CD4-positive, alpha-beta T cell (primary cell): ENCODE results near the gene PLA2G4B. TPM values are rescaled to one million over a fixed set of nuclear protein-coding genes. Genes with fewer than 3 reads are reported as not detected.
A peak's percentile ranks its signal among the peaks of the same experiment; 100 is the strongest.

Experiments used
- ATAC-seq: fragments of 200-7000 bp; cut with Tn5 transposase; one replicate; pipeline ENCODE4 v1.10.0; 2022; ENCODE audit warnings: mild to moderate bottlenecking; ENCODE audit not compliant: poor library complexity
- CTCF ChIA-PET: fragments of 350-600 bp; sonication (Branson Sonifier 250); formaldehyde crosslinking; loops from one replicate; lab custom pipeline; 2021; ENCODE audit warnings: antibody characterized with exemption, inconsistent platforms; lab: Charles Lee
- POLR2A ChIA-PET: fragments of 350-600 bp; sonication (Branson Sonifier 250); formaldehyde crosslinking; loops from one replicate; lab custom pipeline; 2021; ENCODE audit warnings: antibody characterized with exemption, inconsistent platforms; lab: Charles Lee
- DNase-seq, 14 experiments: peaks; one replicate each; pipeline ENCODE4 v3.0.0-alpha.2; 2013 to 2020; ENCODE audit warnings: mixed read lengths in 2 of 14
- H3K27ac ChIP-seq, 2 donors: one replicate each; pipeline versions ENCODE4 v1.5.1 to v1.7.0; 2013; ENCODE audit warnings: low read length in 2 of 2, low read depth in 1 of 2, mild to moderate bottlenecking in 1 of 2
- H3K27me3 ChIP-seq, 2 experiments: 1 replicate in 1 of 2; 2 replicates in 1 of 2; pipeline versions ENCODE4 v1.6.1 to v1.7.0; 2013; ENCODE audit warnings: low read length in 2 of 2, control low read depth in 1 of 2, mild to moderate bottlenecking in 1 of 2, moderate library complexity in 1 of 2; ENCODE audit not compliant: insufficient read depth in 2 of 2, control insufficient read depth in 1 of 2
- H3K36me3 ChIP-seq: one replicate; pipeline ENCODE4 v1.6.1; 2013; ENCODE audit warnings: low read length, control low read depth; ENCODE audit not compliant: insufficient read depth
- H3K4me1 ChIP-seq: one replicate; pipeline ENCODE4 v1.6.1; 2013; ENCODE audit warnings: low read length, control low read depth; ENCODE audit not compliant: insufficient read depth
- H3K4me3 ChIP-seq: one replicate; pipeline ENCODE4 v1.5.1; 2013; ENCODE audit warnings: mild to moderate bottlenecking, low read length, moderate library complexity
- H3K9me3 ChIP-seq, 2 experiments: 1 replicate in 1 of 2; 2 replicates in 1 of 2; pipeline versions ENCODE4 v1.6.1 to v1.7.0; 2013; ENCODE audit warnings: low read length in 2 of 2, mild to moderate bottlenecking in 2 of 2, control low read depth in 1 of 2, moderate library complexity in 1 of 2; ENCODE audit not compliant: control insufficient read depth in 1 of 2, insufficient read depth in 1 of 2
- H3K27ac Mint-ChIP-seq: one replicate; pipeline ENCODE4 v1.8.0; 2020; ENCODE audit warnings: mixed read lengths
- H3K27me3 Mint-ChIP-seq: one replicate; pipeline ENCODE4 v1.8.0; 2021; ENCODE audit warnings: mixed read lengths
- H3K36me3 Mint-ChIP-seq: one replicate; pipeline ENCODE4 v1.8.0; 2021; ENCODE audit warnings: low read depth, mixed read lengths
- H3K4me1 Mint-ChIP-seq: one replicate; pipeline ENCODE4 v1.8.0; 2021; ENCODE audit warnings: low read depth, mixed read lengths
- H3K4me3 Mint-ChIP-seq: one replicate; pipeline ENCODE4 v1.8.0; 2020; ENCODE audit warnings: mild to moderate bottlenecking, mixed read lengths
- H3K9me3 Mint-ChIP-seq: one replicate; pipeline ENCODE4 v1.8.0; 2020; ENCODE audit warnings: mixed read lengths
- CTCF ChIP-seq: fragments of 200-600 bp; IDR thresholded peaks from one replicate; pipeline ENCODE4 v1.8.0; 2022; ENCODE audit warnings: antibody characterized with exemption, mild to moderate bottlenecking
- intact Hi-C, 2 experiments: fragments of 100-400 bp; cut with DNase I in 1 of 2; cut with micrococcal nuclease in 1 of 2; formaldehyde crosslinking; loops; one replicate each; pipeline versions ENCODE4 v1.15.1 to v1.9.0; 2023 to 2025; cut with DNase I, micrococcal nuclease
- total RNA-seq, 174 experiments: library from RNA in 2 of 174; stranded (reverse) in 2 of 174; gene quantifications; one replicate each; pipeline ENCODE4 v1.2.3 and lab custom pipeline; 2021 to 2026

Gene PLA2G4B
- total RNA-seq, 2 experiments from 2014 or later: 33.7 to 34.6 TPM

DNA sequence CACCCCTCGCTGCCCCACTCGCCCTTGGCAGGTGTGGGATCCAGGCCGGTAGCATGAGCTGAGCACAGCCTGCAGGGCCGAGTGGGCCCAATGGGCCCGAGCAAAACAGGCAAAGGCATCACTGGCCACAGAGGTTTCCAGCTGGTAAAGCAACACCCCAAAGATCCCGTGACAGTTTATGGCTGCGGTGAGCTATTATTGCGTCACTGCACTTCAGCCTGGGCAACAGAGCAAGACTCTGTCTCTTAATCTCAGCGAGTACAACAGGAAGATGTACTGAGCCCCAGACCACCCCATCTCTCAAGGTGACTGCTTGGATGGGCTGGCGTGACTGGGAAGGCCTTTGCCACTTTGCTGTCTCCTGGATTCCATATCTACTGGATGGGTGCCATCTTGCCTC, 6.4 kb upstream of the PLA2G4B start:
- ATAC-seq: no peak
- Mint-ChIP-seq H3K27me3 (no peaks in the 10 kb centered on the region), H3K4me3 (no peak overlapping the region), H3K9me3 (no peaks in the 10 kb centered on the region), H3K4me1 (peaks cover 47% of the 10 kb centered on the region), H3K27ac (peak overlapping the region; percentile 27), H3K36me3 (peaks cover 51% of the 10 kb centered on the region)
- no peaks in the 10 kb centered on the region for H3K9me3 ChIP-seq
- H3K4me3 ChIP-seq: no peak overlapping the region
- ChIA-PET CTCF (interaction anchor here (1.3 to 1.5 kb wide), 2 partner anchors 58 to 60 kb away, joined by 3 to 5 read pairs; partner anchors contain the start of gene MAPKBP1), POLR2A (interaction anchor here (1.0 to 1.8 kb wide), 3 partner anchors 15 to 62 kb away, joined by 3 to 7 read pairs (median 3); no protein-coding TSS in a partner anchor)
- H3K4me1 ChIP-seq: peaks cover 67% of the 10 kb centered on the region
- H3K36me3 ChIP-seq: peaks cover 41% of the 10 kb centered on the region
- intact Hi-C loops: no loop called here
- no peaks in the 10 kb centered on the region for H3K27me3 ChIP-seq
- TF ChIP-seq CTCF: no peak
- DNase-seq: no peak
- no peak overlapping the region for H3K27ac ChIP-seq

- no peak for TF ChIP-seq CTCF
- Mint-ChIP-seq H3K36me3 (peaks cover 51% of the 10 kb centered on the region), H3K27ac (peak overlapping the region; percentile 27)
Measured at GRCh38 chr15:41832875-41833274, 5.8 kb upstream of the PLA2G4B start.

GRCh38 chr15:41834096-41834495, 4.6 kb upstream of the PLA2G4B start:
- ChIA-PET CTCF (no interaction called here), POLR2A (interaction anchor here (0.6 kb wide), 1 partner anchor 65 kb away, joined by 3 read pairs; no protein-coding TSS in a partner anchor)
- H3K4me1 ChIP-seq: peaks cover 63% of the 10 kb centered on the region
- no peak overlapping the region for H3K27ac ChIP-seq
- no peak overlapping the region for H3K4me3 ChIP-seq
- no peaks in the 10 kb centered on the region for H3K9me3 Mint-ChIP-seq
- TF ChIP-seq CTCF: no peak
- ATAC-seq (no peak), DNase-seq (no peak)
- H3K27me3 Mint-ChIP-seq: no peaks in the 10 kb centered on the region
- H3K4me3 Mint-ChIP-seq: no peak overlapping the region
- peak overlapping the region; percentile 10 for H3K27ac Mint-ChIP-seq
- H3K4me1 Mint-ChIP-seq: peaks cover 40% of the 10 kb centered on the region
- intact Hi-C loops: no loop called here
- no peaks in the 10 kb centered on the region for H3K27me3 ChIP-seq
- no peaks in the 10 kb centered on the region for H3K9me3 ChIP-seq
- H3K36me3 ChIP-seq: peaks cover 44% of the 10 kb centered on the region
- H3K36me3 Mint-ChIP-seq: peaks cover 49% of the 10 kb centered on the region

More at GRCh38 chr15:41832875-41833274, 5.8 kb upstream of the PLA2G4B start:
- Histone ChIP-seq H3K36me3 (peaks cover 42% of the 10 kb centered on the region), H3K4me3 (no peak overlapping the region), H3K9me3 (no peaks in the 10 kb centered on the region), H3K4me1 (peaks cover 63% of the 10 kb centered on the region), H3K27me3 (no peaks in the 10 kb centered on the region), H3K27ac (no peak overlapping the region)
- no peak for ATAC-seq
- ChIA-PET CTCF (interaction anchor here (1.3 to 1.5 kb wide), 2 partner anchors 59 to 60 kb away, joined by 3 to 5 read pairs; partner anchors contain the start of gene MAPKBP1), POLR2A (interaction anchor here (1.3 kb wide), 1 partner anchor 38 kb away, joined by 3 read pairs; no protein-coding TSS in a partner anchor)
- peaks cover 47% of the 10 kb centered on the region for H3K4me1 Mint-ChIP-seq
- no peaks in the 10 kb centered on the region for H3K27me3 Mint-ChIP-seq
- peak overlapping the region; percentile 47 for H3K4me3 Mint-ChIP-seq
- intact Hi-C loops: no loop called here
- DNase-seq: peak in 4 of 14 experiments; percentile 26 to 45 (median 36)
- H3K9me3 Mint-ChIP-seq: no peaks in the 10 kb centered on the region
